ENCODE results near the gene TBC1D16.
A peak's percentile ranks its signal among the peaks of the same experiment; 100 is the strongest.

The TBC1D16 gene

GRCh38 chr17:80024206-80024972 lies 11.3 kb downstream of the TBC1D16 start:
- DNase-seq: no peak

GRCh38 chr17:80023481-80024205 lies 12.0 kb downstream of the TBC1D16 start:
- DNase-seq: no peak

- DNase-seq: no peak
These were observed 14.1 kb downstream of the TBC1D16 start for GRCh38 chr17:80021600-80021999.

- no peak for DNase-seq
These were observed 16.6 kb downstream of the TBC1D16 start for GRCh38 chr17:80018917-80019651.

GRCh38 chr17:80017226-80018010 lies 18.3 kb downstream of the TBC1D16 start:
- DNase-seq: no peak

- DNase-seq: no peak
These were observed 22.6 kb downstream of the TBC1D16 start for GRCh38 chr17:80012765-80013741.

- DNase-seq: no peak
These were observed 23.6 kb downstream of the TBC1D16 start for GRCh38 chr17:80011989-80012555.

- DNase-seq: no peak
These were observed 25.3 kb downstream of the TBC1D16 start for GRCh38 chr17:80010283-80010858.

- no peak for DNase-seq
These were observed 26.0 kb downstream of the TBC1D16 start for GRCh38 chr17:80009391-80010282.

GRCh38 chr17:80008848-80009247 lies 26.8 kb downstream of the TBC1D16 start:
- no peak for DNase-seq

GRCh38 chr17:80008383-80008840 lies 27.3 kb downstream of the TBC1D16 start:
- peak; percentile 67 for DNase-seq

- no peak for DNase-seq
These were observed 27.7 kb downstream of the TBC1D16 start for GRCh38 chr17:80007939-80008338.

GRCh38 chr17:80006811-80007752 lies 28.6 kb downstream of the TBC1D16 start:
- no peak for DNase-seq

- DNase-seq: no peak
These were observed 29.3 kb downstream of the TBC1D16 start for GRCh38 chr17:80006339-80006720.

- no peak for DNase-seq
These were observed 30.0 kb downstream of the TBC1D16 start for GRCh38 chr17:80005360-80006338.

GRCh38 chr17:80003969-80004368 lies 31.7 kb downstream of the TBC1D16 start:
- DNase-seq: no peak

Measured in NCI-H1048 (cell line).